ENCODE data around the gene NEK10. TPM values are rescaled to one million over a fixed set of nuclear protein-coding genes. Genes with fewer than 3 reads are reported as not detected.

NEK10 gene
- total RNA-seq, 1 donor from 2014 or later = 7.3 TPM

GRCh38 chr3:27281671-27282150, 87.5 kb downstream of the NEK10 start:
- no peak for TF ChIP-seq CTCF (IDR thresholded peaks at IDR 0.05)
- H3K27ac Mint-ChIP-seq (ENCODE audit: unreplicated experiment) = no peak overlapping the region
- H3K4me1 Mint-ChIP-seq (ENCODE audit: low read depth) = no peaks in the 10 kb centered on the region
- no peaks in the 10 kb centered on the region for H3K27me3 Mint-ChIP-seq (ENCODE audit: low read depth)
- H3K36me3 Mint-ChIP-seq (ENCODE audit: low read depth) = peaks cover 10% of the 10 kb centered on the region
- no peak for DNase-seq (ENCODE audit: low spot score)
- H3K4me3 Mint-ChIP-seq (ENCODE audit: unreplicated experiment) = no peak overlapping the region
- H3K9me3 Mint-ChIP-seq (ENCODE audit: low read depth) = no peaks in the 10 kb centered on the region

- Mint-ChIP-seq H3K4me1 (ENCODE audit: low read depth) (peaks cover 7% of the 10 kb centered on the region), H3K4me3 (ENCODE audit: unreplicated experiment) (no peak overlapping the region), H3K36me3 (ENCODE audit: low read depth) (peaks cover 12% of the 10 kb centered on the region), H3K9me3 (ENCODE audit: low read depth) (no peaks in the 10 kb centered on the region), H3K27me3 (ENCODE audit: low read depth) (no peaks in the 10 kb centered on the region), H3K27ac (ENCODE audit: unreplicated experiment) (no peak overlapping the region)
- no peak for DNase-seq (ENCODE audit: low spot score)
- peak; percentile 78 for TF ChIP-seq CTCF (IDR thresholded peaks at IDR 0.05)
These were observed 90.1 kb downstream of the NEK10 start for GRCh38 chr3:27279123-27279522.

- peaks cover 12% of the 10 kb centered on the region for H3K36me3 Mint-ChIP-seq (ENCODE audit: low read depth)
- no peak overlapping the region for H3K27ac Mint-ChIP-seq (ENCODE audit: unreplicated experiment)
- no peak for DNase-seq (ENCODE audit: low spot score)
- no peak overlapping the region for H3K4me3 Mint-ChIP-seq (ENCODE audit: unreplicated experiment)
- H3K9me3 Mint-ChIP-seq (ENCODE audit: low read depth) = no peaks in the 10 kb centered on the region
- no peak for TF ChIP-seq CTCF (IDR thresholded peaks at IDR 0.05)
- no peaks in the 10 kb centered on the region for H3K27me3 Mint-ChIP-seq (ENCODE audit: low read depth)
- peaks cover 7% of the 10 kb centered on the region for H3K4me1 Mint-ChIP-seq (ENCODE audit: low read depth)
These were observed 90.7 kb downstream of the NEK10 start for GRCh38 chr3:27278383-27279055.

GRCh38 chr3:27275441-27275990, 93.7 kb downstream of the NEK10 start:
- H3K27ac Mint-ChIP-seq (ENCODE audit: unreplicated experiment) = no peak overlapping the region
- no peak for TF ChIP-seq CTCF (IDR thresholded peaks at IDR 0.05)
- no peaks in the 10 kb centered on the region for H3K9me3 Mint-ChIP-seq (ENCODE audit: low read depth)
- no peak for DNase-seq (ENCODE audit: low spot score)
- peaks cover 8% of the 10 kb centered on the region for H3K36me3 Mint-ChIP-seq (ENCODE audit: low read depth)
- H3K4me1 Mint-ChIP-seq (ENCODE audit: low read depth) = peaks cover 7% of the 10 kb centered on the region
- no peak overlapping the region for H3K4me3 Mint-ChIP-seq (ENCODE audit: unreplicated experiment)
- H3K27me3 Mint-ChIP-seq (ENCODE audit: low read depth) = no peaks in the 10 kb centered on the region

- no peak for TF ChIP-seq CTCF (IDR thresholded peaks at IDR 0.05)
- H3K27me3 Mint-ChIP-seq (ENCODE audit: low read depth) = no peaks in the 10 kb centered on the region
- peaks cover 7% of the 10 kb centered on the region for H3K4me1 Mint-ChIP-seq (ENCODE audit: low read depth)
- no peak overlapping the region for H3K27ac Mint-ChIP-seq (ENCODE audit: unreplicated experiment)
- H3K4me3 Mint-ChIP-seq (ENCODE audit: unreplicated experiment) = no peak overlapping the region
- peaks cover 19% of the 10 kb centered on the region for H3K36me3 Mint-ChIP-seq (ENCODE audit: low read depth)
- peaks cover 12% of the 10 kb centered on the region for H3K9me3 Mint-ChIP-seq (ENCODE audit: low read depth)
- no peak for DNase-seq (ENCODE audit: low spot score)
These were observed 97.3 kb downstream of the NEK10 start for GRCh38 chr3:27271890-27272289.

Data from chondrocyte (in vitro differentiated cells).